GM21360 (cell line): ENCODE results near the gene TMA7B.

ENCODE experiments used
- ATAC-seq: cut with Tn5 transposase; IDR thresholded peaks from one replicate; pipeline ENCODE4 v1.9.1; 2021; ENCODE audit warnings: mild to moderate bottlenecking, moderate library complexity; ENCODE audit not compliant: unreplicated experiment

Gene TMA7B

DNA sequence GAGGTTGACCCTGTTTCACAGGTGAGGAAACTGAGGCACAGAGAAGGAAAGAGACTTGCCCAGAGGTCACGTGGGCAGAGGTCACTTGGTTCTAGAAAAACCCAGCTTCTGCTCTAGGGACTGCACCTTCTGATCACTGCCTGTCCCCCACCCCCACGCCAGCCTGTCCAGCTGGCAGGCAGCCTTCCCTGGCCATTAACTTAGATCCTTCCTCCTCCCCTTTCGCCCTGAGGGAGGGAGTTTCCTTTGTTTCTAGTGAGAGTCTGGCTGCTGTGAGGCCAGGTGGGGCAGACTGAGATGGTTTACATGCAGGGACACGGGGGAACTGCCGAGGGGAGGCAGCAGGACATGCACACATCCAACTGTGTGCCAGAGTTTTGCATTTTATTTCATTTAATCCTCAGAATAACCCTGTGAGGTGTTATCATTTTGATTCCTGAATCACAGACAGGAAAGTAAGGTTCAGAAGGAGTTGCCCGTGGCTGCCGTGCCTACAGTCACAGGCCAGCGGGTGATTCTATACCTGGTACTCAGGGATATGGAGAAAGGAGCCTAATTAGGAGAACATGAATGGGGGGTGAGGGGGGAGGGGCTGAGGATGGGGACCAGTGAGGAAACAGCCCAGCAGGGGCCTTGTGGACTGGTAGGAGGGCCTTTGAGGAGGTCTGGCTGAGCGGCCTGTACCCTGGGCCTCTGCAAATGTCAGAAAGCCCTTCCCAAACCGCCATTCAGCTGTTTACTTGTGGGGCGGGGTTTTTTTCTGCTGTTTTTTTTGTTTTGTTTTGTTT lies 37.9 kb downstream of the TMA7B start:
- ATAC-seq: no peak

DNA sequence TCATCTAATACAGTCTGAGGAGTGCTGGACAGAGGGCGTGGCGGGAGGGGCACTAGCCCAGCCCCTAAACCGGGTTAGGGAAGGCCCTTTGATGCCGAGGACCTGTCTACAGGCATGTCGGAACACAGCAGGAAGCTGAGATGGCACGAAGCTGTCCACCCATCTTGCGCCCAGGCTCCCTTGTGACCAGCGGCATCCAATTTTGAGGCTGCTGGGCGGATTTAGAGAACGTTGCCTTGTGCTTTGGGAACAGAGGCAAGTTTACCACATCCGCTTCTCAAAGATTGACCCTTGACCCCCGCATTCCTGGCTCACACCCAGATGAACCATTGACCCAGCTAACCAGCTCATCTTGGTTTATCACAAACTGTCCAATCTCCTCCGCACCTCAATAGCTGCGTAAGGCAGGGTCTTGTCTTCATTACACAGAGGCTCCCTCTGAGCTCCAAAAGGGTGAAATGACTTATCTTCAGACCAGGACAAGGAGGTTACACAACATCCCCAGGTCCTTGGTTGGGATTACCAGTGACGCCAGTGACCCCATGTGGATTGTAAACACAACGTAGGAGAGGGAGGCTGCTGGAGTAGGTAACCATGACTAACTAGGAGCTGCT lies 39.1 kb downstream of the TMA7B start:
- no peak for ATAC-seq

DNA sequence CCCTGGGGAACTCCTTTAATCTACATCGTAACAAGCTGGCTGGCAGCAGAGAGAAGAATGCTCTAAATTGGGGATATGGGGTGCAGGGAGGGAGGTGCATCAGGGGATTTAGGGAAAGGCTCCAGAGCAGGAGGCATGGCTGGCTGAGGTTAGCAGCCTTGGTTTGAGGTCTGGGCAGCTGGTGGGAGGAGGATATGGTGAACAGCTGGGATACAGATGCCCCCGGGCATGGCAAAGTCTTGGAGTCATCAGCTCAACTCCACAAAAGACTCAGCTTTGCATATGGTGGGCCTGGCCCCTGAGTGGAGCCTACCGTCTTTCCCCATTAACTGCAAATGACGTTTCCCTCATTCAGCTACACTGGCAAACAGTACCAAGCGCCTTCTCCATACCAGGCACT lies 40.0 kb downstream of the TMA7B start:
- no peak for ATAC-seq

DNA sequence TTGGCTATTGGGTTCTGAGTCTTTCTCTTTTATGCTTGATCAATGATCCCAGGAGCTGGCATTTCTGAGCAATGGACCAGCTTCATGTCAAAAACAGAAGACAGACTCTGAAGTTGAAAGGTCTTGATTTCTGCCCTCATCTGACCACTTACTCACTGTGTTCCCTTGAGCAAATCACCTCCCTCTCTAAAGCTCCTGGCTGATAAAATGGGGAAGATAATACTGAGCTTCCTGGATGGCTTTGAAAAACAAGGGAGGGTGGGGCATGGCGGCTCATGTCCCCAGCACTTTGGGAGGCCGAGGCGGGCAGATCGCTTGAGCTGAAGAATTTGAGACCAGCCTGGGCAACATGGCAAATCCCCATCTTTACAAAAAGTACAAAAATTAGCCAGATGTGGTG lies 40.9 kb downstream of the TMA7B start:
- no peak for ATAC-seq

DNA sequence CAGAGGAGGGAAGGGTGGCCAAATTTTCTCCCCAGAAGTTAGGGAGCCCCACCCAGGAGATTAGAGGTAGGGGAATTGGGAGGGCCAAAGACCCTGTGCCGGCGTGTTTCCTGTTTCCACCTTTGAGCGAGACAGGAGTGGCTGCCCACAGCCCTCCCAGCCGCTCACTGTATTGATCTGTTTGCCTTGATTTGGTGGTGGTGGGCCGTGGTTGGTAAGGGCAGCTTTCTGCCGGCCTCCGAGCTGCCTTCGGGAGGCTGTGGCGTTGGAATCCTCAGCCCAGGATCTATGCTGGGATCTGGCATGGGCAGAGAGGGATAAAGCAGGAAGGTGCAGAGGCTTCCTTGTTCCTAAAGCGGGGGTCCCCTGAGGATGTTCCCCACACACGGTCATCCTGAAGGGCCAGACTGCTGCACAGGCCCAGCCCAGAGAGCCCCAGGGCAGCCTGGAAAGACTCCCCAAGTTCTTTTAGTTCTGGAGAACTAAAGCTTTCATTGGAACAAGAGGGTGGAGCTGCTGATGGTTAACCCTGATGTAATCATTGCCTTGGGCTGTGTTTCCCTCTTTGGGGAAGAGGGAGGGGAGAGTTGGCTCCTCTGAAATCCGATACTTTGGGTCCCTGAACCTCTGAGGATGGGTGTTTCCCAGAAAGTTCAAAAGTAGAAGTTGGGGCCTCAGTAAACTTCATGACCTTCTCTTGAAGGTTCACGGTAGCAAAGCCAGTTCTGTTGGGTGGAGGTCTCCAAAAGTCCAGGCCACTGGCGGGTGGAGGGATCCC lies 41.8 kb downstream of the TMA7B start:
- no peak for ATAC-seq

DNA sequence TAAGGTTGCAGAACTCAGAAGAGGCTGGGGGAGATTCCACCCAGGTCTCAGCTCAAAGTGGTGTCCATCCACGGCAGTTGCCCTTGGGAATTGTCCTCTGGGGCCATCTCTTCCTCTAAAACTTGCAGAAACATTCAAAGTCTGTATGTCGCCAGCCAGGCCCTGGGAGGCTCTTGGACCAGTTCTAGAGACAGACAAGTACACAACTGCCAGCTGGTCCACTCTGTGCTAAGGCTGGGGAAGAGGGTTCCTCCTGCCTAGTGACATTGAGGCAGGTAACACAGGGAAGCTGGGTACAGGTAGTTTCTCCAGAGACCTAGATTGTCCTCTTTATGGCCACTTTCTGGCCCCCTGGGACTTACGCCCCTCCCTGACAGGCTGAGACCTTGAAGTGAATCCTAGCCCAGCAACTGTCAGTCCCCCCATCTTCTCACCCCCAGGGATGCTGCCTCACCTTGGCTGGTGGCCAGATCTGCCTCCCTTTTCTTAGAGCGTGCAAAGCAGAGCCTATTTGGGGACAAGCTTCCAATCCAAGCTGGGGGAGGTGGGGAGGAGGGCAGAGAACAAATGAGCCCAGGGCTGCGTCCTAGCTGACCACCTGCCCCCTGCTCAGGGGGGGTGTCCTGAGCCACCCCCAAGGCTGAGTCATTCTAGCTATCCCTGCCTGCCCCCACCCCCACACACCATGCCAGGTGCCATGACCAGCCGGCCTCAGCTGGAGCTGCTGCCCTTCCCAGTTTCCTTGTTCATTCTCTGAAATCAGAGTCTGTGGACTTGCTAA lies 42.9 kb downstream of the TMA7B start:
- no peak for ATAC-seq

DNA sequence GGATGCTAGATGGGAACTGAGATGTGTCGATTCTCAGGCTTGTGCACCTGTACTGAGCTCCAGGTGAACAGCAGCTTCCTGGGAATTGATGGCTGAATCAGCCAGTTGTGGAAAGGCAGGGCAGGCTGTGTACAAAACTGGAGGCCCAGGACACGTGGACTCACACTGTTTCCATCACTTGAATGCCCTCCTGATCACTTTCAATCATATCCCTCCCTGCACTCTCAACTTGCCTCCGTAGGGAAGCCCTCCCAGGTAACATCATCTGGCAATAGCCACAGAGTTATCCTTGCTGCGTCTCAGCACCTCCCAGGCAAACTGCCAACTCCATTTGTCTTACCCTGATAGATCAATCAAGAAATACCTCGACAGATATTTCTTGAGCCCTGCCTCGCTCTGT lies 44.6 kb downstream of the TMA7B start:
- ATAC-seq: no peak

DNA sequence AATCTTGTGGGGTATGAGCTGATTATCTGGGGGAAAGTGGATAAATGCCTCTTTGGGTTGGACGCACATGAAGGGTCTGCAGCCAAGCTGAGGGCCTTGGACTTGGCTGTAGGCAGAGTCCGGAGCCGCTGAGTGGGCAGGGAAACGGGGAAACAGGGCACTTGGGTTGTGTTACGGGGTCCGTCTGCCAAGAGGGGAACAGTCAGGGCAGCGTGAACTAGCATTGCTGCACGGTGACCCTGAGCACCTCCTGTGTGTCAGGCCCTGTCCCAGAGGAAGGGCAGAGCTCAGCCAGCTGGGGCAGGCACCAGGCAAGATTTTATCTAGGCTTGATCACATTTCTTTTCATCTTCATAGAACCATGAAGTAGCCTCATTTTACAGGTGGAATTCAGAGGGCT lies 46.4 kb downstream of the TMA7B start:
- no peak for ATAC-seq

DNA sequence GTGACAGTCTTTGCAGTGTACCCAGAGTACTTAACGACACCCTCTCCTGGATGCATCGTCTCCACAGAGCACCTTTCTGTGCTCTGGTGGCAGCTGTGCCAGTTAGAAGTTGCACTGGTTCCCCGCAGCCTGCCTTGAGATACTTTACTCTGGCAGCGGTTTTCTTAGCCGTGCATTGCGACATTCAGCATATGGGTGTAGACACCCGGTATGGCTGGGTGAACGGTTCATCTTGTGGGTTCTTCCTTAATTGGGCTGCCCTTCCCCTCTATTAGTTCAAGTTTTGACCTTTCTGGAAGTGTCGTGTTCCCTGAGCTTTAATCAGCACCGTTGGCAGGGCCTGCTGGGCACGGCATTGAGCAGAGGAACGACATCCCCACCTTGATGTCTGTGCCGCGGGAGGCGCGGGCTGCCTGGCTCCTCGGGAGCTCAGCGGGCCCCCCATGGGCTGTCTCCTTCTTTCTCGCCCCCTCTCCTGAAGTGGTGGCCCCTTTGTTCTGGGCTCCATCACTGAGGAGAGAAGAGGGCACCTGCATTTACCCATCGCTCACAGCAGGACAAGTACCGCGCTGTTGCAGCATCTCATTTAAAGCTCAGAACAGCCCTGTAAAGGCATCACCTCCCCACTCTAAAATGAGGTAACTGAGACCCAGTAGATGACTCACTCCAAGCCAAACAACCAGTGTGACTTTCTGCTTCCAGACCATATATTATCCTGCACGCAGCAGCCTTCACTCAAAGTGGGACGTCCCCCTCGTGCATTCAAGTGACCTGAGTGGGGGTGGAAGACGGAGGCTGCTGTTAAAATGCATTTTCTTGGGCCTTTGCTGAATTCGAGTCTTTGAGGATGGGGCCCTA lies 47.9 kb downstream of the TMA7B start:
- no peak for ATAC-seq

DNA sequence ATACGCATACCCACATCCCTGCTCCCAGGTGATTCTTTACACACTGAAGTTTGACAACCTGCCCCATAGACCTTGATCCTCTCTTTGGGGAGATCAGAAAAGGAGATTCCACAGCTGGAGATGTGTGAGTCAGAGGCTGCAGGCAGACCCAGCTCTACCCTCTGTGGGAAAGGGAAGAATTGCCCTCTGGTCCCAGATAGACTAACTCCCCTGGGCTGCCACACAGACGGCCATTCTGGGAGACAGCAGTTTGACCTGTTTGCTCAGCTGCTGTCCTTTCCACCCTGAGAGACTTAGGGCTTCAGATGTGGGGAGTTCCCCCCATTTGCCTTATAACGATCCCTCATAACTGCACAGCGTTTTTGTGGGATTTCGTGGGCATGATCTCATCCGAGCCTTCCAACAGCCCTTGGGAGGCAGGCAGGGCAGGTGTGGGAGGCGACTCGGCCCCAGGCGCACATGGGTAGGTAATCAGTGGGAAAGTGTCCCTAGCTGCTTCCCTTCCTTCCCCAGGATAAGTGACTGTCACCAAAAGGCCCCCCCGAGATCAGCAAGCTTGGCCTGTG lies 48.6 kb downstream of the TMA7B start:
- ATAC-seq: no peak

DNA sequence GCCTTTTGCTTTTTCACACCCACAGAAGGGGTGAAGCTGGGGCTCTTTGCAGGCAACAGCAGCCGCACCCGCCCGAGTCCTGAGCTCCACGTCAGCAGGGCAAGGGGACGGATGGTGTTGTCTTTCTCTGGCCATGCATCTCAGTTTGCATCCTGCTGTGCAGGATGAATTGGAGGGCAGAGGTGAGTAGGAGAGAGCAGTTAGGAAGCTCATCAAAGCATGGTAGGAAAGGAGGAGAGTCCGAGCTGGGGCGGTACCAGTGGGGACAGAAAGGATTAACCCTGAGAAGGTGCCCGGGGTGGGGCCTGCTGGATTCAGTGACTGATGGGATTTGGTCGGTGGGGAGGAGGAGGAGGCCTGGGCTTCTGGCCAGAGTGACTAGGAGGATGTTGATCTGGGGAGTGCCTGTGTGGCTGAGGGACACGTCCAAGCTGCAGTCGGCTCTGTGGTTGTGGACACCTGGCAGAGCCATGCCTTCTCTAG lies 49.1 kb downstream of the TMA7B start:
- ATAC-seq: no peak

DNA sequence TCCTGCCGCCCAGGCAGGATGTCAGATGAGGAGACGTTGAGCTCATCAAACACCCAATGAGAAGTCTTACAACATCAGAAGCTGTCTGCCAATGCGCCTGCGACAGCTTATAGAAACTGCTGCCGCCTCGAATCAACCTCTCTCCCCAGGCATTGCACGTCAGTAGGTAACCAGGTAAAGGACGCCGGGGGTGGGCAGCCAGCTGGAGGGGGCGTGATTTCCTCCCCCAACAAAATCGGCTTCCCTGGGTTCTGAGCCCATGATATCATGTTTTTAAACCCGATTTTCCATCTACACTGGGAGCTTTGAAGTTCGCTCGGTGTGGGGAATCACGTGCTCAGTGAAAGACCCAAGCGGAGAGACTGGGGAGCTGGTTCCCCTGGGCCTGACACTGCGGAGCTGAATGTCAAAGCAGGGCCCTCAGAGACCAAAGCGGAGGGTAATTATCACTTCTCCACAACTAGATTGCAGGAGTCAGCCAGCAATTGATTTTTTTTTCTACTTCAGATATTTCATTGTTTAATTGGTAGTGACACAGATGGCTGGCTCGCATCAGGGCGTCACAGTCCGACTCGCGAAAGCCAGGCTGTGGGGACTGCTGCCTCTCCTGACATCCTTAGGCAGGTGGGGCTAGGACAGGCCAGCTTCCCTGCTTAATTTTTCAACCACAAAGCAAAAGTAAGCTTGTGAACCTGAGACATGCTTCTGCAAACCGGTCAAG lies 49.9 kb downstream of the TMA7B start:
- no peak for ATAC-seq

DNA sequence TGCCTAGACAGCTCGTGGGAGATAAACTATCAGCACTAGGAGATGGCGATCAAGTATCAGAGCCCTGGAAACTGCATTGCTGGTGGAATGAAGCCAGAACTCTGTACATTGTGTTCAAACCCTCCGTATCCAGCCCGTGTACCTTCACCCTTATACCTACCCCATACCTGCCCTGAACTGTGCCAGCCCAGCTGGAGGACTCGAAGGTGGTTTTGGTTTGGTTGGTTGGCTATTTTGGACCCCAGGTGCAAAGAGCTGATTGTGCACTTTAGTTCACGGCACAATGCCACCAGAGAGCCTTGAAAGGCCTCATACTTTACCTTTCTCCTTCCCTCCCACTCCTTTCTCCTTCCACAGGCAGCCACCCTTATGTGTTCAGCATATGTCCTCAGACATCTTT lies 50.5 kb downstream of the TMA7B start:
- ATAC-seq: no peak
